IMR-90 (cell line): ENCODE measurements around the gene RNF213. TPM values are rescaled to one million over a fixed set of nuclear protein-coding genes. Genes with fewer than 3 reads are reported as not detected.

ENCODE experiments used
- ATAC-seq: fragments of 200-7000 bp; cut with Tn5 transposase; 2 replicates; pipeline ENCODE4 v1.9.1; 2020; ENCODE audit warnings: low read depth, mild to moderate bottlenecking, moderate library complexity
- BruUV-seq: library from RNA; stranded (reverse); fragments of 400-500 nt; replicated peaks from 2 replicates; lab custom pipeline; 2021; lab: Mats Ljungman, UMichigan
- CTCF ChIA-PET: fragments of 300-600 bp; formaldehyde crosslinking; extraction: SDS; loops from one replicate; lab custom pipeline; 2021; ENCODE audit warnings: antibody characterized with exemption; lab: Yijun Ruan, JAX
- POLR2A ChIA-PET: fragments of 300-600 bp; sonication (Branson Sonifier 250); formaldehyde crosslinking; loops from one replicate; lab custom pipeline; 2022; ENCODE audit warnings: antibody characterized with exemption; ENCODE audit not compliant: unreplicated experiment; lab: Charles Lee
- DNase-seq: peaks from one replicate; pipeline ENCODE4 v3.0.0; 2013
- H2AFZ ChIP-seq: replicated peaks from 2 replicates; pipeline ENCODE3; 2013; ENCODE audit warnings: low read length, mild to moderate bottlenecking; ENCODE audit not compliant: poor library complexity
- H2AK5ac ChIP-seq: 2 replicates; pipeline ENCODE4 v1.6.1; 2013; ENCODE audit warnings: low read depth, low read length, inconsistent platforms
- H2AK9ac ChIP-seq: replicated peaks from 2 replicates; pipeline ENCODE3; 2013; ENCODE audit warnings: mild to moderate bottlenecking, low read depth, low read length, moderate library complexity; ENCODE audit not compliant: poor library complexity
- H2BK120ac ChIP-seq: 2 replicates; pipeline ENCODE4 v1.6.1; 2013; ENCODE audit warnings: low read depth, low read length, inconsistent platforms
- H2BK15ac ChIP-seq: 3 replicates; pipeline ENCODE4 v1.6.1; 2013; ENCODE audit warnings: low read depth, low read length, inconsistent platforms
- H2BK20ac ChIP-seq: 2 replicates; pipeline ENCODE4 v1.6.1; 2013; ENCODE audit warnings: low read depth, mild to moderate bottlenecking, inconsistent platforms, low read length, moderate library complexity
- H2BK5ac ChIP-seq: 2 replicates; pipeline ENCODE4 v1.6.1; 2013; ENCODE audit warnings: mild to moderate bottlenecking, low read depth, low read length, inconsistent platforms; ENCODE audit not compliant: poor library complexity, severe bottlenecking
- H3K14ac ChIP-seq: replicated peaks from 2 replicates; pipeline ENCODE4 v1.6.1; 2013; ENCODE audit warnings: low read depth, low read length, inconsistent platforms
- H3K18ac ChIP-seq: 2 replicates; pipeline ENCODE4 v1.6.1; 2013; ENCODE audit warnings: low read depth, low read length, control low read depth
- H3K23ac ChIP-seq: 2 replicates; pipeline ENCODE4 v1.6.1; 2013; ENCODE audit warnings: low read depth, low read length, inconsistent platforms
- H3K27ac ChIP-seq: 2 replicates; pipeline ENCODE4 v1.5.1; 2013; ENCODE audit warnings: mild to moderate bottlenecking, control low read depth, low read length; ENCODE audit not compliant: insufficient read depth
- H3K27me3 ChIP-seq: 2 replicates; pipeline ENCODE4 v1.6.1; 2013; ENCODE audit warnings: low read length; ENCODE audit not compliant: control insufficient read depth, insufficient read depth
- H3K36me3 ChIP-seq: 2 replicates; pipeline ENCODE4 v1.6.1; 2013; ENCODE audit warnings: low read length, mixed read lengths; ENCODE audit not compliant: control insufficient read depth, insufficient read depth
- H3K4ac ChIP-seq: 2 replicates; pipeline ENCODE4 v1.6.1; 2013; ENCODE audit warnings: low read depth, low read length, inconsistent platforms
- H3K4me1 ChIP-seq: 2 replicates; pipeline ENCODE4 v1.6.1; 2013; ENCODE audit warnings: low read length, mixed read lengths; ENCODE audit not compliant: control insufficient read depth, insufficient read depth
- H3K4me2 ChIP-seq: 2 replicates; pipeline ENCODE4 v1.6.1; 2013; ENCODE audit warnings: low read depth, mild to moderate bottlenecking, control low read depth, low read length, moderate library complexity
- H3K4me3 ChIP-seq: 2 replicates; pipeline ENCODE4 v1.5.1; 2013; ENCODE audit warnings: low read depth, mild to moderate bottlenecking, control low read depth, low read length, moderate library complexity; ENCODE audit not compliant: insufficient read depth
- H3K56ac ChIP-seq: 2 replicates; pipeline ENCODE4 v1.6.1; 2013; ENCODE audit warnings: low read length, inconsistent platforms; ENCODE audit not compliant: insufficient read depth; ENCODE audit errors: extremely low read depth
- H3K79me1 ChIP-seq, 2 experiments: 2 replicates each; pipeline ENCODE4 v1.6.1; 2013; ENCODE audit warnings: low read length in 2 of 2, inconsistent platforms in 1 of 2, low read depth in 1 of 2
- H3K9ac ChIP-seq: 2 replicates; pipeline ENCODE4 v1.6.1; 2013; ENCODE audit warnings: low read depth, low read length, control low read depth
- H3K9me1 ChIP-seq: 2 replicates; pipeline ENCODE4 v1.6.1; 2013; ENCODE audit warnings: low read length, inconsistent platforms; ENCODE audit not compliant: insufficient read depth
- H3K9me3 ChIP-seq: 2 replicates; pipeline ENCODE4 v1.6.1; 2013; ENCODE audit warnings: low read length; ENCODE audit not compliant: control insufficient read depth, insufficient read depth
- H4K20me1 ChIP-seq: 2 replicates; pipeline ENCODE4 v1.6.1; 2013; ENCODE audit warnings: low read length, inconsistent platforms; ENCODE audit not compliant: insufficient read depth
- H4K5ac ChIP-seq: 2 replicates; pipeline ENCODE4 v1.6.1; 2013; ENCODE audit warnings: mild to moderate bottlenecking, low read depth, low read length, control low read depth
- H4K8ac ChIP-seq, 2 experiments: 2 replicates each; pipeline ENCODE4 v1.6.1; 2013; ENCODE audit warnings: low read depth in 2 of 2, low read length in 2 of 2, control low read depth in 1 of 2, inconsistent platforms in 1 of 2
- H4K91ac ChIP-seq: 2 replicates; pipeline ENCODE4 v1.6.1; 2013; ENCODE audit warnings: low read depth, low read length, inconsistent platforms; ENCODE audit not compliant: insufficient read depth
- BHLHE40 ChIP-seq: fragments of 150-350 bp; IDR thresholded peaks from 2 replicates; pipeline ENCODE4 v1.6.1; 2016; ENCODE audit warnings: mild to moderate bottlenecking, low read depth, low read length
- CEBPB ChIP-seq: IDR thresholded peaks from 2 replicates; pipeline ENCODE4 v1.6.1; 2012; ENCODE audit warnings: low read depth, low read length, improper control_type of control experiment
- CHD1 ChIP-seq: IDR thresholded peaks from 2 replicates; pipeline ENCODE4 v1.6.1; 2012; ENCODE audit warnings: low read depth, low read length, improper control_type of control experiment
- CTCF ChIP-seq: conservative IDR thresholded peaks from 2 replicates; pipeline ENCODE4 v1.5.1; 2012; ENCODE audit warnings: mild to moderate bottlenecking, low read depth, low read length, improper control_type of control experiment
- FOS ChIP-seq: fragments of 150-350 bp; IDR thresholded peaks from 2 replicates; pipeline ENCODE4 v1.6.1; 2016; ENCODE audit warnings: low read depth, low read length
- MAFK ChIP-seq: IDR thresholded peaks from 2 replicates; pipeline ENCODE4 v1.6.1; 2012; ENCODE audit warnings: low read depth, low read length, improper control_type of control experiment
- MAZ ChIP-seq: IDR thresholded peaks from 2 replicates; pipeline ENCODE4 v1.6.1; 2012; ENCODE audit warnings: low read depth, mild to moderate bottlenecking, low read length, improper control_type of control experiment, moderate library complexity, borderline replicate concordance
- MXI1 ChIP-seq: IDR thresholded peaks from 2 replicates; pipeline ENCODE4 v1.6.1; 2012; ENCODE audit warnings: low read depth, mild to moderate bottlenecking, low read length, moderate library complexity, borderline replicate concordance
- NFE2L2 ChIP-seq: fragments of 150-350 bp; IDR thresholded peaks from 2 replicates; pipeline ENCODE4 v1.6.1; 2016; ENCODE audit warnings: low read depth, mild to moderate bottlenecking, low read length
- POLR2A ChIP-seq: IDR thresholded peaks from 2 replicates; pipeline ENCODE4 v1.6.1; 2012; ENCODE audit warnings: mild to moderate bottlenecking, low read depth, low read length
- RAD21 ChIP-seq: IDR thresholded peaks from 2 replicates; pipeline ENCODE4 v1.6.1; 2012; ENCODE audit warnings: low read length, improper control_type of control experiment
- RCOR1 ChIP-seq: IDR thresholded peaks from 2 replicates; pipeline ENCODE4 v1.6.1; 2012; ENCODE audit warnings: mild to moderate bottlenecking, low read length, improper control_type of control experiment; ENCODE audit not compliant: insufficient replicate concordance
- RFX5 ChIP-seq: IDR thresholded peaks from 2 replicates; pipeline ENCODE4 v1.8.0; 2012; ENCODE audit warnings: low read depth, mild to moderate bottlenecking, low read length, moderate library complexity
- SMC3 ChIP-seq: fragments of 150-350 bp; IDR thresholded peaks from 2 replicates; pipeline ENCODE4 v1.6.1; 2016; ENCODE audit warnings: low read depth, mild to moderate bottlenecking, antibody characterized with exemption, low read length, moderate library complexity
- USF2 ChIP-seq: fragments of 150-350 bp; IDR thresholded peaks from 2 replicates; pipeline ENCODE4 v1.6.1; 2017; ENCODE audit warnings: mild to moderate bottlenecking, antibody characterized with exemption, low read length, low read depth
- WGBS, 2 experiments: methylation state at CpG; one replicate each; pipeline versions ENCODE4 v1.1.5 to v1.1.7; 2013; ENCODE audit warnings: missing lambda C conversion rate in 2 of 2; ENCODE audit not compliant: insufficient read length in 1 of 2; ENCODE audit errors: extremely low coverage in 2 of 2; 5-methylcytosine and 5-hydroxymethylcytosine counted together
- dilution Hi-C: fragments of 300-500 bp; cut with HindIII; formaldehyde crosslinking; loops from one replicate; pipeline ENCODE4 v1.14.3; 2018; ENCODE audit warnings: low sequenced_read_pairs; ENCODE audit not compliant: unreplicated experiment
- in situ Hi-C: fragments of 300-500 bp; cut with MboI; formaldehyde crosslinking; loops from 3 replicates; pipeline ENCODE4 v1.14.3; 2019; ENCODE audit warnings: low sequenced_read_pairs, inconsistent platforms, mixed read lengths
- intact Hi-C: fragments of 100-400 bp; cut with micrococcal nuclease; formaldehyde crosslinking; loops from 2 replicates; pipeline ENCODE4 v1.10.0; 2022
- polyA plus RNA-seq, 3 experiments: library from polyadenylated mRNA; depleted of rRNA; stranded (reverse); fragments of >200 nt; gene quantifications; 2 replicates each; pipeline ENCODE4 v1.2.3, GENCODE V29; 2012; ENCODE audit warnings: low replicate concordance in 1 of 3
- total RNA-seq: library from RNA; depleted of rRNA; stranded (reverse); fragments of >200 nt; gene quantifications from 2 replicates; pipeline ENCODE4 v1.2.3, GENCODE V29; 2012
- TF ChIP-seq, protein P1 (sequence below): fragments of 150-350 bp; IDR thresholded peaks from 2 replicates; pipeline ENCODE4 v1.6.1; 2016; ENCODE audit warnings: low read depth, mild to moderate bottlenecking, low read length, moderate library complexity, borderline replicate concordance

RNF213 gene
- total and polyA plus RNA-seq, 2 of the 4 experiments (the other 2 are of a cell fraction) = 23.4 to 36.0 TPM

- TF ChIP-seq NFE2L2 (no peak), CEBPB (no peak), MXI1 (no peak), RCOR1 (no peak), RFX5 (no peak), RAD21 (no peak), USF2 (no peak), MAFK (no peak), MAZ (no peak), SMC3 (no peak), CHD1 (no peak), POLR2A (no peak), BHLHE40 (no peak), FOS (no peak), CTCF (no peak)
- TF ChIP-seq, protein P1, sequence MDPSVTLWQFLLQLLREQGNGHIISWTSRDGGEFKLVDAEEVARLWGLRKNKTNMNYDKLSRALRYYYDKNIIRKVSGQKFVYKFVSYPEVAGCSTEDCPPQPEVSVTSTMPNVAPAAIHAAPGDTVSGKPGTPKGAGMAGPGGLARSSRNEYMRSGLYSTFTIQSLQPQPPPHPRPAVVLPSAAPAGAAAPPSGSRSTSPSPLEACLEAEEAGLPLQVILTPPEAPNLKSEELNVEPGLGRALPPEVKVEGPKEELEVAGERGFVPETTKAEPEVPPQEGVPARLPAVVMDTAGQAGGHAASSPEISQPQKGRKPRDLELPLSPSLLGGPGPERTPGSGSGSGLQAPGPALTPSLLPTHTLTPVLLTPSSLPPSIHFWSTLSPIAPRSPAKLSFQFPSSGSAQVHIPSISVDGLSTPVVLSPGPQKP = no peak
- Histone ChIP-seq H4K91ac (no peak overlapping the region), H3K23ac (no peak overlapping the region), H4K20me1 (peaks cover 17% of the 10 kb centered on the region), H2BK20ac (no peak overlapping the region), H2BK15ac (no peak overlapping the region), H3K56ac (no peak overlapping the region), H2AK5ac (no peak overlapping the region), H3K9me1 (peaks cover 6% of the 10 kb centered on the region; the same call in 1 of the 2 replicates), H3K4me3 (no peak overlapping the region), H3K27me3 (no peaks in the 10 kb centered on the region), H3K27ac (no peak overlapping the region), H4K5ac (no peak overlapping the region), H3K9ac (no peak overlapping the region), H2BK120ac (no peak overlapping the region), H3K4ac (no peak overlapping the region), H3K79me1 (peaks cover 8 to 51% of the 10 kb centered on the region in 2 experiments; a peak in 3 of 4 replicates), H4K8ac (no peak overlapping the region), H2AK9ac (no peak overlapping the region), H2AFZ (no peak overlapping the region), H2BK5ac (no peak overlapping the region), H3K36me3 (peaks cover 29% of the 10 kb centered on the region), H3K4me2 (no peak overlapping the region), H3K9me3 (no peaks in the 10 kb centered on the region), H3K14ac (no peak overlapping the region), H3K18ac (no peak overlapping the region), H3K4me1 (peaks cover 2% of the 10 kb centered on the region)
- dilution Hi-C loops (no loop called here), intact Hi-C loops (no loop called here), in situ Hi-C loops (no loop called here)
- WGBS, 2 experiments = 60% methylated on average over 3 of the region's 19 CpGs; no CpG with 5 or more reads in 1 of the 2 experiments
- ATAC-seq = no peak
- DNase-seq = no peak
- ChIA-PET POLR2A (no interaction called here), CTCF (no interaction called here)
- no TSS peak for BruUV-seq
Observed at GRCh38 chr17:80283116-80283852, 22.6 kb downstream of the RNF213 start.
